ENCODE measurements around the gene MORF4L1. TPM values are rescaled to one million over a fixed set of nuclear protein-coding genes. Genes with fewer than 3 reads are reported as not detected.

The MORF4L1 gene, protein sequence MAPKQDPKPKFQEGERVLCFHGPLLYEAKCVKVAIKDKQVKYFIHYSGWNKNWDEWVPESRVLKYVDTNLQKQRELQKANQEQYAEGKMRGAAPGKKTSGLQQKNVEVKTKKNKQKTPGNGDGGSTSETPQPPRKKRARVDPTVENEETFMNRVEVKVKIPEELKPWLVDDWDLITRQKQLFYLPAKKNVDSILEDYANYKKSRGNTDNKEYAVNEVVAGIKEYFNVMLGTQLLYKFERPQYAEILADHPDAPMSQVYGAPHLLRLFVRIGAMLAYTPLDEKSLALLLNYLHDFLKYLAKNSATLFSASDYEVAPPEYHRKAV
- 181 and 259 TPM in 2 replicates for total RNA-seq

DNA sequence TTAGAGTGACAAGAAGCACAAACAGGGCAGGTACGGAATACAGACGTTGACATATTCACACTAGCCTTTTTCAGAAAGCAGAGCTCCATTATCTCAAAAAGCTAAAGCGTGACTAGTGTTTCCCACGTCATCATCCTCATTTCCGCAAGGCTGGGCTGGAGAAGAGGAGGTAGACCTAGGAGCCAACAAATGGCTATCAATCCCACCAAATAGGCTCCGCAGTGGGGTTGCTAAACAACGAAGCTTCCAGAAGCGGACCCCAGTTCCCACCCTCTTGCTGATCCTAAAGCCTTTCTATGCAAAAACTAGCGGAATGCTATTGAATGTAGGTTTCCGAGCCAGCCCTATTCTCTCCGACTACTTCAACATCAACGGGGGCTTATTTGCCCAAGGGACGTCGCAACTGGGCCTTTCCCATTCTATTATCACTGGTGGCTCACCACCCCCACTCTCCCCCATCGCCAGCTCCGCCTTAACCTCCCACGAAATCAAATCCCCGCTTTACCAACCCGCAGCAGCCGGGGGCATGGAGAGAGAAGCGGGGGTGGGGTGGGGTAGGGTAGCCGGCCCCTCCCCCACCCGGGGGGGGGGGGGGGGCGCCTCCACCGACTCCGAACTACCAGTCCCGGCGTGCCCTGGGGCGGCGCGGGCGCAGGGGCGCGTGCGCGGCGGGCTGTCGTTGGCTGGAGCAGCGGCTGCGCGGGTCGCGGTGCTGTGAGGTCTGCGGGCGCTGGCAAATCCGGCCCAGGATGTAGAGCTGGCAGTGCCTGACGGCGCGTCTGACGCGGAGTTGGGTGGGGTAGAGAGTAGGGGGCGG, at the start of gene MORF4L1:
TSS of gene MORF4L1 (plus strand) at position 736 of the 817 bp plus-strand sequence. CDS start 128 bp downstream, outside the sequence.

DNA sequence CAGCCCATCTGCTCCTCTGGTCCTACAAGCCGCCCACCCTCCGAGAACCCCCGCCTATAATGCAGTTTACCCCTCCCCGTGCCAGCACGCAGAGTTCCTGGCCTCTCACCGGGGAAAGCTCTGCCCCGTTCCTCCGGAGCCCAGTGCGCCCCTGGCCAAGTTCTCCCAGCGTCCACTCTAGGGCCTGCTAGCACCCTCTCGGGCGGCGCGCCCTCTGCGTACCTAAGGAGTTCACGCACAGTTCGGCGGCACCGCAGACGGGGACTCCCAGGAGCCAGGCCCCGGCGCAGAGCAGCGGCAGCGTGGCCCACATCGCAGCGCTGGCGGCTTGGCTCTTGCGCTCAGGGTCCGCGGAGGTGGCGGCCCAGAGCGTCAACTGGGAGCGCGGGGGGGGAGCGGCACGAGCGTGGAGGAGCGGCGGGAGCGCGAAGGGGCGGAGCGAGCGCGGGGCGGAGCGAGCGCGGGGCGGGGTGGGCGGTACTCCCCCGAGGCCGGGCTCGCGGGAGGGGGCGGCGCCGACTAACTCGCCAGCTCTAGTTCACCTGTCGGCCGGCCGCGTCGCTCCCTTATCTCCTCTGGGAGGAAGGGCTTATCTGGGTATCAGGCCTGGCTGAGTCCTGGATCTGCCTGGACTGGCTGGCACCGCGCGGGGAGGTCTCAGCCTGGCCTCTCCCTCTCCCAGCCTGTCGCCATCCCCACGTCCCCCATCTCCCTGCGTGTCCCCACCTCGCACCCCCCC, 72.1 kb downstream of the MORF4L1 start, which contains the start of gene CTSH:
TSS of gene CTSH (minus strand) at position 378 of the 739 bp plus-strand sequence. CDS start at position 313, 65 bp downstream.

Other genes with a start within 250 kb of the MORF4L1 start
- gene CHRNB4, start 231.7 kb upstream of the MORF4L1 start, total RNA-seq = not detected in 2 replicates
- gene ADAMTS7, start 61.4 kb upstream of the MORF4L1 start, total RNA-seq = 0.76 and 1.0 TPM in 2 replicates
- 3.5 and 4.3 TPM in 2 replicates for gene CTSH, start 72.2 kb downstream of the MORF4L1 start, total RNA-seq
- gene RASGRF1, start 217.9 kb downstream of the MORF4L1 start, total RNA-seq = not detected in 2 replicates